Left ventricle myocardium superior (tissue), 1 donor: ENCODE data around the gene CABP4. TPM values are rescaled to one million over a fixed set of nuclear protein-coding genes. Genes with fewer than 3 reads are reported as not detected.
A peak's percentile ranks its signal among the peaks of the same experiment; 100 is the strongest.
"Not testable (repeated sequence)": the region's sequence is repeated elsewhere in the genome, so short reads cannot be mapped to it uniquely, and the experiment has no call there.

ENCODE experiments used
- ATAC-seq: fragments of 200-7000 bp; cut with Tn5 transposase; one replicate; pipeline ENCODE4 v1.9.1; 2020; ENCODE audit warnings: mild to moderate bottlenecking, moderate library complexity
- DNase-seq: peaks from one replicate; pipeline ENCODE4 v3.0.0-alpha.2; 2020
- intact Hi-C: fragments of 100-400 bp; cut with micrococcal nuclease; formaldehyde crosslinking; loops from one replicate; pipeline ENCODE4 v1.11.0; 2022
- total RNA-seq: library from RNA; stranded (reverse); fragmentation: NEBNext Ultra II Directional; extraction: Animal tissue kit (Norgen Biotek cat#: 25700); gene quantifications from one replicate; pipeline ENCODE4 v1.2.1, GENCODE V29; 2021
- donor health status: DM: no; HTN: yes; CAD: no; lungs with severe emphysema.

Gene CABP4
- total RNA-seq, 1 donor from 2014 or later, result 0.64 TPM

DNA sequence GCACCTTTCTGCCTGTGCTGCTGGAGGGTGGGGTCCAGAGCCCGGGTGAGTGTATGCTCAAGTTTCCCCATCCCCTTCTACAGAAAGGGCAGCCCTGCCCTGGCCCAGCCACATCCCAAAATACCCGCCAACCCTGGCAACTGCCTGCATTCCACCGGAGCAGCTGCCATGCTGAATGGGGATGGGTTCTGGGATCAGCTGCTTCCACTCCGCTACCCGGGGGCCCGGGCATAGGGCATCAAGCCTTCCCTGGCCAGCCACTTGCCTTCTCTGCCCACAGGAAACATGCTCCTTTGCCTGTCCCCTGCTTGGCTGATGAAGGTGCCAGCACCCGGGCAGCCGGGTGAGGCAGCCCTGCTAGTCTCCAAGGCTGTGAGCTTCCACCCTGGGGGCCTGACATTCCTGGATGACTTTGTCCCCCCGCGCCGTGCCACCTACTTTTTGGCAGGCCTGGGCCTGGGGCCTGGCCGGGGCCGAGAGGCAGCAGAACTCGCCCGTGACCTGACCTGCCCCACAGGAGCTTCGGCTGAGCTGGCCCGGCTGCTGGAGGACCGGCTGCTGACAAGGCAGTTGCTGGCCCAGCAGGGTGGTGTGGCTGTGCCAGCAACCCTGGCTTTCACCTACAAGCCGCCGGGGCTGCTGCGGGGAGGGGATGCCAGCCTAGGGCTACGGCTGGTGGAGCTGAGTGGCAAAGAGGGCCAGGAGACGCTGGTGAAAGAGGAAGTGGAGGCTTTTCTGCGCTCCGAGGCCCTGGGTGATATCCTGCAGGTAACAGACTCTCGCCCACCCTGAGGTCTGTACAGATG is 36.5 kb upstream of the CABP4 start:
- peak; percentile 78 for DNase-seq
- peak; percentile 50 for ATAC-seq
- intact Hi-C loops, result no loop called here

DNA sequence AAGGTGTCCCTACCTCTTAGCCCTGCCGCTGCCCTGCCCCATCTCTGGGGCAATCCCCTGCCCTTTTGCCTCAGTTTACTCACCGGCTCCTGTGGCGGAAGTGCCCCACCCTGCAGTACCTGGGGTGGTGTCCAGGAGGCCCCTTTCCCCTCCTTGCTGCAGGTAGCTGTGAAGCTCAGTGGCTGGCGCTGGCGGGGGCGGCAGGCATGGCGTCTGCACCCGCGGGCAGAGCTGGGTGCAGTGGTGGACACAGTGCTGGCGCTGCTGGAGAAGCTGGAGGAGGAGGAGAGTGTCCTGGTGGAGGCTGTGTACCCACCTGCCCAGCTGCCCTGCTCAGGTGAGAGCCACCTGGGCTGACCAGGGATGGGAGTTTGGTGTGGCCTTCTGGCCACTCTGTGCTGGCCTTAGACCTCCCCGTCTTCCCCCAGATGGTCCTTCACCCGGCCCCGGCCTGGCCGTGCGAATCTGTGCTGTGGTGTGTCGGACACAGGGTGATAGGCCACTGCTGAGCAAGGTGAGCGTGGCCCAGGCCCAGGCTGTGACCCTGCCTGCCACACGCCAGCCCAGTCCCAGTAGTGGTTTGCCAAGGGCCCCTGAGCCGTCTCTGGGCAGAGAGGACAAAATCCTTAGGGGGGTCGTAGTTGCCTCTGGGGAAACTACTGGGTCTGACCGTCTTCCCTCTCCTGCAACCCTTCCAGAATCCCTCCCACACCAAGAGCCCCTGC is 35.7 kb upstream of the CABP4 start:
- intact Hi-C loops, result no loop called here
- DNase-seq (no peak), ATAC-seq (no peak)

DNA sequence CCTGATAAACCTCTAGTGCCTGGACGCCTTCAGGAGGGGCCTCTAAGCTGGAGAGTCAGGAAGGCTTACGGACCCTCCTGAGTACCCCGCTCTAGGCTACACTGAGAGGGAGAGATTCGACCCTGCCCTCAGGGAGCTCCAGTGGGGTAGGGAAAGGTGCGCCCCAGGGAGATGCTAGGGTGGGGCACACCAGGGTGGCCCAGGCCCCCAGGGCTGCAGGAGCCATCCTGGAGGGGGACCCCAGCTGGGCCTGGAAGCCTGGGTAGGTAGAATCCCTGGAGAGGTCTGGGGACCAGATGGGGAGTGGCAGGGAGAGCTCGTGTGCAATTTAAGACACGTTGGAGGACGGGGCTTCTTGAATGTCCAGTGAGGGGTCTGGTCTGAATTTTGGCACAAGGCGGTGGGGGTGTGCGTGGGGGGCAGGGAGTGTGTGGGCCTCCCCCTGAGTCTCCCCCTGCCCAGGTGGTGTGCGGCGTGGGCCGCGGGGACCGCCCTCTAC is 35.0 kb upstream of the CABP4 start:
- DNase-seq, result no peak
- no peak for ATAC-seq
- intact Hi-C loops, result no loop called here

DNA sequence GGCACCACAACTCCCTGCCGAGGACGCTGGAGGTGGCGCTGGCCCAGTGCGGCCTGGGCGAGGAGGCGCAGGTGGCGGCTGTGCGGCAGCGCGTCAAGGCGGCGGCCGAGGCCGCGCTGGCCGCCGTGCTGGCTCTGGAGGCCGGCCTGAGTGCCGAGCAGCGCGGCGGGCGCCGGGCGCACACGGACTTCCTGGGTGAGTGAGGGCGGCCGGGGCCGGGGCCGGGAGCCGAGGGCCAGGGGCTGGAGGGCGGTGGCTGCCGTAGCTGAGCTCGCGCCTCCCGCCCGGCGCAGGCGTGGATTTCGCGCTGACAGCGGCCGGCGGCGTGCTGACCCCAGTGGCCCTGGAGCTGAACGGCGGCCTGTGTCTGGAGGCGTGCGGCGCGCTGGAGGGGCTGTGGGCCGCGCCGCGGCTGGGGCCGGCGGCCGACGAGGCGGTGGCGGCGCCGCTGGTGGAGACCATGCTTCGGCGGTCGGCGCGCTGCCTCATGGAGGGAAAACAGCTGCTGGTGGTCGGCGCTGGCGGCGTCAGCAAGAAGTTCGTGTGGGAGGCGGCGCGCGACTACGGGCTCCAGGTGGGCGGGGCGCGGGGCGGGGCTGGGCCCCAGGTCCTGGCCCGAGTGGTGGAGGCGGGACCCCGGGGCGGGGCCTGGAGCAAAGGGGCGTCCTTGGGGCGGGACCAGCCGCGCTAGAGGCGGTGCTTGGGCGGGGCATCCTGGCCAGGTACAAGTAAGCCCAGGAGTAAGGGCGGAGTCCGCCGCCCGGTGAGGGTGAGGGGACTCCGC is 34.3 kb upstream of the CABP4 start:
- peak; percentile 90 for ATAC-seq
- DNase-seq, result peak; percentile 99
- intact Hi-C loops, result no loop called here

DNA sequence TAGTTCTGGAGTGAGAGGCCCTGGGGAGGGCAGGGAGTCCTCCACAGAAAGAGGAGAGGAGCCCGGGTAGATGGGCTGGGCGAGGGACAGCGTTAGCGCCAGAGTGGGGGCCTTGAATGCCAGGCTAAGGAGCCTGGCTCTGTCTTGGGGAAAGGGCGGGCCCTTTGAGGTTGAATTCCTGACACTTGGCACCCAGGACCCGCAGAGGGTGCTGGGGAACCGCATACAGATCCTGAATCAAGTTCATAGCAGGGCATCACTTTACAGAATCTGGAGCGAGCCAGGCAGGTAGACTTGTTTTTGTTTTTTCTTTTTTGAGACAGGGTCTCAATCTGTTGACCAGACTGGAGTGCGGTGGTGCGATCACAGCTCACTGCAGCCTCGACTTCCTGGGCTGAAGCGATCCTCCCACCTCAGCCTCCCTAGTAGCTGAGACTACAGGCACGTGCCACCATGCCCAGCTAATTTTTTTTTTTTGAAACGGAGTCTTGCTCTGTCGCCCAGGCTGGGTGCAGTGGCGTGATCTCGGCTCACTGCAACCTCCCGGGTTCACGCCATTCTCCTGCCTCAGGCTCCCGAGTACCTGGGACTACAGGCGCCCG is 33.6 kb upstream of the CABP4 start:
- intact Hi-C loops, result no loop called here
- DNase-seq (no peak), ATAC-seq (no peak)

DNA sequence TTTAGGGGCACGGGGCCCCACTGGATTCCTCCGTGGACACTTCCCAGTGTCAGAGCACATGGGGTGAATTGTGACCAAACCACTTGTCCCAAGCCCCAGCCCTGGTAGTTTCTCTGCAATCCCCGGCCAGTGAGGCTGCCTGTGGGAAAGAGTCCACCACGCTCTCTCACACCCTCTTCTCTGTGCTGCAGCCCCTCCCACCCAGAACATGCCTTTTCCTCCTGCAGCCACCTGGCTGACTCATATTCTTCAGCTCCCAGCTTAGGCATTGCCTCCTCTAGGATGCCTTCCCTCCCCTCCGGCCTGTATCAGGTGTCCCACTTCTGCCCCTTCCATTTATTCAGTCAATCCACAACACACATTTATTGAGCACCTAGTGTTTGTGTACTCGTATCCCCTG is 32.3 kb upstream of the CABP4 start:
- intact Hi-C loops, result no loop called here
- DNase-seq, result no peak
- no peak for ATAC-seq

DNA sequence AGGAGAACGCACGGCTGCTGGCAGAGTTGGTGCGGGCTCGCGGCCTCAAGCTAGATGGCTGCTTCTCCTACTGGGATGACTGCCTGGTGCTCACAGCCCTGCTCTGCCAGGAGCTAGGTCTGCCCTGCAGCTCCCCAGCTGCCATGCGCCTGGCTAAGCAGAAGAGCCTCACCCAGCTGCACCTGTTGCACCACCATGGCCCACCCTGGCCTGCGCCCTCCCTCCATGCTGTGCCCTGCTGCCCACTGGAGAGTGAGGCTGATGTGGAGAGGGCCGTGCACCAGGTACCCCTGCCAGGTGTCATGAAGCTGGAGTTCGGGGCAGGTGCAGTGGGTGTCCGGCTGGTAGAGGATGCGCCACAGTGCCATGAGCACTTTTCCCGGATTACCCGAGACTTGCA is 31.7 kb upstream of the CABP4 start:
- ATAC-seq, result no peak
- DNase-seq, result no peak
- intact Hi-C loops, result no loop called here

DNA sequence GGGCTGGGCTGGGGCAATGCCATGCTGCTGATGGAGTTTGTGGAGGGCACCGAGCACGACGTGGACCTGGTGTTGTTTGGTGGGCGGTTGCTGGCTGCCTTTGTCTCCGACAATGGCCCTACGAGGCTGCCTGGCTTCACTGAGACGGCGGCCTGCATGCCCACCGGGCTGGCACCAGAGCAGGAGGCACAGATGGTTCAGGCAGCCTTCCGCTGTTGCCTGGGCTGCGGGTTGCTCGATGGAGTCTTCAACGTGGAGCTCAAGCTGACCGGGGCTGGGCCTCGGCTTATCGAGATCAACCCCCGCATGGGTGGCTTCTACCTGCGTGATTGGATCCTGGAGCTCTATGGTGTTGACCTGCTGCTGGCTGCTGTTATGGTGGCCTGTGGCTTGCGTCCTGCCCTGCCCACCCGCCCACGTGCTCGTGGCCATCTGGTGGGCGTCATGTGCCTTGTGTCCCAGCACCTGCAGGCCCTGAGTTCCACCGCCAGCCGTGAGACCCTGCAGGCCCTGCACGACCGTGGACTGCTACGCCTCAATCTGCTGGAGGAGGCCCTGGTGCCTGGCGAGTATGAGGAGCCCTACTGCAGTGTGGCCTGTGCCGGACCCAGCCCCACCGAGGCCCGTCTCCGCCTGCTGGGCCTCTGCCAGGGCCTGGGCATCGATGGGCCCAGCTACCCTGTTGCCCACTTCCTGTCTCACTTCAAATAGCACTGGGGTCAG is 31.1 kb upstream of the CABP4 start:
- intact Hi-C loops, result no loop called here
- ATAC-seq (no peak), DNase-seq (no peak)

DNA sequence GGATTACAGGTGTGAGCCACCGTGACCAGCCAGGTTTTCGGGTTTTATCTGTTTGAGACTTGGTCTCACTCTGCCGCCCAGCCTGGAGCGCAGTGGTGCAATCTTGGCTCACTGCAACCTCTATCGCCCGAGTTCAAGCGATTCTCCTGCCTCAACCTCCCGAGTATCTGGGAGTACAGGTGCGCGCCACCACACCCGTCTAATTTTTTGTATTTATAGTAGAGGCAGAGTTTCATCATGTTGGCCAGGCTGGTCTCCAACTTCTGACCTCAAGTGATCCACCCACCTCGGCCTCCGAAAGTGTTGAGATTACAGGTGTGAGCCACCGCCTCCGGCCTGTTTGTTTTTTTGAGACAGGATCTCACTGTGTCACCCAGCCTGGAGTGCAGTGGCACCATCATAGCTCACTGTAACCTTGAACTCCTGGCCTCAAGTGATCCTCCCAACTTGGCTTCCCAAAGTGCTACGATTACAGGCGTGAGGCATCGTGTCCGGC is 27.7 kb upstream of the CABP4 start:
- intact Hi-C loops, ATAC-seq, DNase-seq: not testable (repeated sequence)

DNA sequence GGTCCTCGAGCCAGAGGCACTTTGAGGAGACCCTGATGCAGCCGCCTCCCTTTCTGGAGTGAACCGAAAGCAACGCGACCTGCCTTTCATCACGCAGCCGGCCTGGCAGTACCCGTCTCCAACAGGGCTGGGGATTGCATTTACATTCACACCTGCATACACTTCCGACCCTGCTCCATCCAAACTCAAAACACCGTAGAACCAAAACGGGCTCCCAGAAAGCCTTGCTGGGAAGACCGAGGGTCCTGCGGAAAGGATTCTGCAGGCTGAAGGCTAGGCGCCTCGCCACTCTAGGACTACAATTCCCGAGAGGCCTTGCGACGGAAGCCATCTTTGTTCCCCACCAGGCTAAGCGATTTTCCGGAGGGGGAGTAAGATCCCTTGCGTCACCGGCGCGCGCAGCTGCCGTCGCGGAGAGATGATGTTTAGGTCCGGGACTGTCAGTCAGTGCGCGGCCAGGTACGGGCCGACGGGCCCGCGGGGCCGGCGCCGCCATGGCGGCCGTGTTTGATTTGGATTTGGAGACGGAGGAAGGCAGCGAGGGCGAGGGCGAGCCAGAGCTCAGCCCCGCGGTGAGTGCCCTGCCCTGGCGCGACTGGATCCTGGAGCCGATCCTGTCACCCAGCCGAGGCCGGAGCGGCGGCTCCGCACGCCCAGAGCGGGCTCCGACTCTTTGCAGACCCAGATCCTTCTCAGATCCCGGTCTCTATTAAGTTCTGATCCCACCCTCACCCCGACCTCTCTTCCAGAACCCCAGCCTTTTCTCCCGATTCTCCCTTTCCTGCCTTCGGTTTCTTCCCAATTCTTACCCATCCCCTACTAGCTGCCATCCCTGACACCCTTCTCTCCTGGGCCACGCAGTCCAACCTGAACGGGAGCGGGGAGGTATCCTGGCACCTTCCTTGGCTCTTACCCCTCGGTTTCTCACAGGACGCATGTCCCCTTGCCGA is 26.8 kb upstream of the CABP4 start, which contains the start of gene RPS6KB2:
Gene RPS6KB2 (plus strand): TSS at position 443 of the 950 bp plus-strand sequence. CDS start 52 bp downstream, at position 495.
- ATAC-seq (peak; percentile 91), DNase-seq (peak; percentile 99)
- intact Hi-C loops, result no loop called here

DNA sequence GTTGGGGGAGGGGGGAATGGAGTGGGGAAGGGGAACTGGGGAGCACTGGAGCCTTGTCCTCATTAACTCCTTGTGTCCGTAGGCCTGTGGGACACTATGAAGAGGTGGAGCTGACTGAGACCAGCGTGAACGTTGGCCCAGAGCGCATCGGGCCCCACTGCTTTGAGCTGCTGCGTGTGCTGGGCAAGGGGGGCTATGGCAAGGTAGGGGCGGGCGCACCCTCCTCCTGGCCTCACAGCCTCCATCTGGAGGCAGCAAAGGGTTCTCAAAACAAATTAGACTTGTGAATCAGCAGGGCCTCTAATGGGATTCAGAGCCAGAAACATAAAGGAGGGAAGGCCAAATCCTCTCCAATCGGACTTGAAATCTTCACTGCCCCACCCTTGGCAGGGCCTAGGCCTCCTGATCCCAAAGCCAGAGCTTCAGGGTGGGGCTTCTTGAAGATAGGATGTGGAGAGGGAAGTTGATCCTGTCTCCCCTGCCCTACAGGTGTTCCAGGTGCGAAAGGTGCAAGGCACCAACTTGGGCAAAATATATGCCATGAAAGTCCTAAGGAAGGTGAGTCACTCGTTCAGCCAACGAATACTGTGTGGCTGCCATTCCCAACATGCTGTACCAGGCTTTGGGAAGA is 26.0 kb upstream of the CABP4 start:
- intact Hi-C loops, result no loop called here
- DNase-seq (no peak), ATAC-seq (no peak)

DNA sequence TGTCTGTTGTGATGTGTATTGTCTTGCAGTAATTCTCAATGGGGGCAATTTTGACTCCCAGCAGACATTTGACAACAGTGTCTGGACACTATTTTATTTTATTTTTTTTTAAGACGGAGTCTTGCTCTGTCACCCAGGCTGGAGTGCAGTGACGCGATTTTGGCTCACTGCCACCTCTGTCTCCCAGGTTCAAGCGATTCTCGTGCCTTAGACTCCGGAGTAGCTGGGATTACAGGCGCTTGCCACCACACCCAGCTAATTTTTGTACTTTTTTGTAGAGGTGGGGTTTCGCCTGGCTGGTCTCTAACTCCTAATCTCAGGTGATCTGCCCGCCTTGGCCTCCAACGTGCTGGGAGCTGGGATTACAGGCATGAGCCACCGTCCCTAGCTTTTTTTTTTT is 25.4 kb upstream of the CABP4 start:
- intact Hi-C loops, result no loop called here
- ATAC-seq, result no peak
- no peak for DNase-seq

DNA sequence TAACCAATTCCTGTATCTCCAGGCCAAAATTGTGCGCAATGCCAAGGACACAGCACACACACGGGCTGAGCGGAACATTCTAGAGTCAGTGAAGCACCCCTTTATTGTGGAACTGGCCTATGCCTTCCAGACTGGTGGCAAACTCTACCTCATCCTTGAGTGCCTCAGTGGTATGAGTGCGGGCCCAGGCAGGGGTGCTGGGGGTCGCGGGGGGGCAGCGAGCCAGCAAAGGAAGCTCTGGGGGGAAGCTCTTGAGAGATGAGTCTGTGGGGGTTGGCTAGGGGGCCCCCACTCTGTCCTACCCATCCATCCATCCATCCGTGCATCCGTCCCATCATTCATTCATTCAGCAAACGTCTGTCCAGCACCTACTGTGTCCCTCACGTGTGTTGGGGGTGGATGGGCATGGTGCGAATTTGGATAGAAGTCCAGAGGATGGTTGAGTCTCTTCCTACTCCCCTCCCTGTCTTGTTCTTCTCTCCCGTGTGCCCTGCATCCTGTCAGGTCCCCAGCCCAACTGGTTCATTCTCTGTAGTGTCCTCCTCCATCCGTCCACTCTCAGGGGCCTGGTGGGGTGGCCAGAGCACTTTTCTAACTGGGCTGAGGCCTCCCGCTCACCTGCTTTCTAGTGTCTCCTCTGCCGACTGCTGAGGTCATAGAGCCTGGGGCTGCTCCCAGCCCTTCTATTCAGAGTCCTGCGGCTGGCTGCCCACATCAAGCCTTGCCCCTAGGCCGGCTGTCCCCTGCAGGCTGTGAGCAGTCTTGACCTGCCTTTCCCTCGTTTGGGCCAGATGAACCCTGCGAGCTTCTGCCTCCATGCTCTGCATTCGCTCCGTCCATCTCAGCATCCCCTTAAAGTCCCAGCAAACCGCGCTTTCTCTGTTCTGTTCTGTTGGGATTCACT is 23.6 kb upstream of the CABP4 start:
- no peak for ATAC-seq
- DNase-seq, result no peak
- intact Hi-C loops, result no loop called here

DNA sequence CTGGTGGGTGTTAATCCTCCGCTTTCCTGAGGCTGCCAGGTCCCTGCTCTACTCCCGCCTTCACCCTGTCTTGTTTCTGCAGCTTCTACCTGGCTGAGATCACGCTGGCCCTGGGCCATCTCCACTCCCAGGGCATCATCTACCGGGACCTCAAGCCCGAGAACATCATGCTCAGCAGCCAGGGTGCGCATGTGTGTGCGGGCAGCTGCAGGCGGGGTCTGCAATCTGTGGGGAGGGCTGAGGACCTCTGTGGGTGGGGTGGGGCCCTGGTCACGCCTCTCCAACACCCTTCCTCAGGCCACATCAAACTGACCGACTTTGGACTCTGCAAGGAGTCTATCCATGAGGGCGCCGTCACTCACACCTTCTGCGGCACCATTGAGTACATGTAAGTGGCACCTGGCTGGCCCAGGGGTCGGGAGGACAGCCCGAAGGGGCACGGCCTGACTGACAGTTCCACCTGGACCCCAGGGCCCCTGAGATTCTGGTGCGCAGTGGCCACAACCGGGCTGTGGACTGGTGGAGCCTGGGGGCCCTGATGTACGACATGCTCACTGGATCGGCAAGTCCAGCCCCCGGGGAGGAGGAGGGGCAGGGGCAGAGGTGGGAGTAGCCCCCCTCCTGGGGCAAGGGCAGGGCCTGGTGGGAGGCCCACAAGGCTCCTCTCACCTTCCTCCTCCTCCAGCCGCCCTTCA is 22.4 kb upstream of the CABP4 start:
- intact Hi-C loops, result no loop called here
- DNase-seq, result no peak
- ATAC-seq, result no peak
